ENCODE measurements around the gene BCO2.
"Not testable (repeated sequence)": the region's sequence is repeated elsewhere in the genome, so short reads cannot be mapped to it uniquely, and the experiment has no call there.

BCO2 gene

GRCh38 chr11:112167145-112167544 lies 8.2 kb upstream of the BCO2 start, which contains the start of gene TEX12:
Gene TEX12, plus strand, starts transcription at chr11:112167372. Its CDS starts 1,897 bp downstream, at chr11:112169269.
- no peak for DNase-seq (ENCODE audit: low spot score)

GRCh38 chr11:112172362-112172994 lies 2.8 kb upstream of the BCO2 start:
- DNase-seq (ENCODE audit: low spot score) = no peak

GRCh38 chr11:112173152-112173551 lies 2.2 kb upstream of the BCO2 start:
- no peak for DNase-seq (ENCODE audit: low spot score)

GRCh38 chr11:112175599-112175952 lies 264 bp downstream of the BCO2 start:
- DNase-seq (ENCODE audit: low spot score) = no peak

DNA sequence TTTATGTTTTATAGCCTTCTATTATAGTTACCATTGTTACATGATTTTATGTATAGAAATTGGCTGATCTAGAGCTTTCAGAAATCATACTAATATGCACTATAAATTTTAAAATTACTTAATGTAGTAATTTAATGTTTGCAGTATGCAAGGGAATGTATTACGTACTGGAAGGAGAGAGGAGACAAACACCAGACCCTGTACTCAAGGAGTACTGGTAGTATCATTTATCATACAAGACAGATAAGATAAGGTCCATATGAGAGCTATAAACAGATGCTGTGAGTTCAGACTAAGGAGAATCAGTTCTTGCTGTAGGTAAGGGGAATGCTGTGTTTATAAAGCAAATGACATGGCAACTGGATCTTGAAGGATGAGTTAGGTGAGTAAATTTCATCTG lies 765 bp downstream of the BCO2 start:
- DNase-seq (ENCODE audit: low spot score) = no peak

GRCh38 chr11:112177589-112177988 lies 2.3 kb downstream of the BCO2 start:
- no peak for DNase-seq (ENCODE audit: low spot score)

GRCh38 chr11:112178428-112178827 lies 3.1 kb downstream of the BCO2 start:
- DNase-seq (ENCODE audit: low spot score) = no peak

GRCh38 chr11:112178936-112179335 lies 3.6 kb downstream of the BCO2 start:
- no peak for DNase-seq (ENCODE audit: low spot score)

DNA sequence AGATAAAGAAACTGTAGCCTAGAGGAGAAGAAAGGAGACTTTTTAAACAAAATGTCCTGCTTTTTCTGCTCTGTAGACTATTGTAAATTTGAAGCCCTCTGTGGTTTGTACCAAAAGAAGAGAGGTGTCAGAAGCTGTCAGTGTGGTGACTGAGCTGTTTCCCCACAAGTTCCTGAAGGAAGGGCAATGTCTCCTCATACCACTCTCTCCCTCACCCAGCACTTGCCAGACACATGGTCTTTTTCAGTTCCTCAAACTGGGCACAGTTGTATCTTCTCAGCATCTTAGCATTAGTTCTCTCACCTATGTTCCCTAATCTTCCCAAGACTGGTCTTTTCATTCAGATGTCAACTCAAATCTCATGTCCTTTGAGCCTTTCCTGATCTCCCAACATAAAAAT lies 4.3 kb downstream of the BCO2 start:
- no peak for DNase-seq (ENCODE audit: low spot score)

- DNase-seq (ENCODE audit: low spot score) = no peak
Measured at GRCh38 chr11:112182867-112183266, 7.6 kb downstream of the BCO2 start.

- no peak for DNase-seq (ENCODE audit: low spot score)
Measured at GRCh38 chr11:112185883-112186282, 10.6 kb downstream of the BCO2 start.

DNA sequence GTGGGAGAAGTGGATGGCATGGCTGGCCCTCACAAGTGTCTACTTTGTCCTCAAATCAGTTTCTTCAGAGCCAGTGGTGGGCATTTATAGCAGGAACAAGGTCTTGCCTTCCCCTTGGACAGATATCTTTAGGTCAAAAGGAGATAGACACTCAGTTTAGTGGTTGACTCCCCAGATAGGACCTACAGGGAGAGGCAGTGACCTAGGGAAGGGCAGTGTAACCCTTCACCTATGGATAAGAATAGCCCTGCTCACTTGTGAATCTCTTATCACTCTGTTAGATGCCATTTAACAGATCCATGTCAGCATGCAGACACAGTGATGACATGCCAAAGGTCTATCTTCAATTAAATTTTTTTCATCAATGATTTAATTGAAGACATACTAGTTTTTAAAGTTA lies 11.0 kb downstream of the BCO2 start:
- no peak for DNase-seq (ENCODE audit: low spot score)

DNA sequence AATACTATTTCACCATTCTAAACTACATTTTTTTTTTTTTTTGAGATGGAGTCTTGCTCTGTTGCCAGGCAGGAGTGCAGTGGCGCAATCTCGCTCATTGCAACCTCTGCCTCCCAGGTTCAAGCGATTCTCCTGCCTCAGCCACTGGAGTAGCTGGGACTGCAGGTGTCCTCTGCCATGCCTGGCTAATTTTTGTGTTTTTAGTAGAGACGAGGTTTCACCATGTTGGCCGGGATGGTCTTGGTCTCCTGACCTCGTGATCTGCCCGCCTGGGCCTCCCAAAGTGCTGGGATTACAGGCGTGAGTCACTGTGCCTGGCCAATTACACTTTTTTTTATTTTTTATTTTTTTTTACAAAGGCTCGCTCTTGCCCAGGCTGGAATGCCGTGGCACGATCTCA lies 19.8 kb downstream of the BCO2 start:
- DNase-seq (ENCODE audit: low spot score) = not testable (repeated sequence)

- DNase-seq (ENCODE audit: low spot score) = no peak
Measured at GRCh38 chr11:112195951-112196351, 20.6 kb downstream of the BCO2 start.

DNA sequence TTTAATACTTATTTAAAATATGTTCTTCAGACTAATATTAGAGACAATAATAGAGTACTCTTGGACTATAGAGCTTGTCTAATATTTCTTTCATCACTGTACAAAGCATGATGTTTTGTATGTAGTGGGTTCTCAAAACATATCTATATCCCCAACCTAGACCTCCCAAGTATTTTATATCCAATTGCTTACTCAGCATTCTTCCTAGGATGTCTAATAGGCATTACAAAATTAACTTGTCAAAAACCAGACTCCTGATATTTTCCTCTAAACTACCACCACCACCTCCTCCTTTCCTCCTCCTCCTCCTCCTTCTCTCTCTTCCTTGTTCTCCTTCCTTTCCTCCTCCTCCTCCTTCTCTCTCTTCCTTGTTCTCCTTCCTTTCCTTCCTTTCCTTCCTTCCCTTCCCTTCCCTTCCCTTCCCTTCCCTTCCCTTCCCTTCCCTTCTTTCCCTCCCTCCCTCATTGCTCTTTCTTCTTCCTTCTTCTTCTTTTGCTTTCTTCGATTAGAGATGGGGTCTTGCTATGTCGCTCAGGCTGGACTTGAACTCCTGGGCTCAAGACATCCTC lies 21.3 kb downstream of the BCO2 start:
- no peak for DNase-seq (ENCODE audit: low spot score)

DNA sequence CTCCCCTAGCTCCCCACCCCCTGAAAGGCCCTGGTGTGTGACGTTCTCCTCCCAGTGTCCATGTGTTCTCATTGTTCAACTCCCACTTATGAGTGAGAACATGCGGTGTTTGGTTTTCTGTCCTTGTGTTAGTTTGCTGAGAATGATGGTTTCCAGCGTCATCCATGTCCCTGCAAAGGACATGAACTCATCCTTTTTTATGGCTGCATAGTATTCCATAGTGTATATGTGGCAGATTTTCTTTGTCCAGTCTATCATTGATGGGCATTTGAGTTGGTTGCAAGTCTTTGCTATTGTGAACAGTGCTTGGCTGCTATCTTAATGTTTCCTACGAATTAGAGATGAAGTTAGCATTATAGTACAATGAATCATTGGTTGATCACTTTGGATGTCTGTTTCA lies 23.8 kb downstream of the BCO2 start:
- DNase-seq (ENCODE audit: low spot score) = not testable (repeated sequence)

- DNase-seq (ENCODE audit: low spot score) = no peak
Measured at GRCh38 chr11:112200252-112200651, 24.9 kb downstream of the BCO2 start.

DNA sequence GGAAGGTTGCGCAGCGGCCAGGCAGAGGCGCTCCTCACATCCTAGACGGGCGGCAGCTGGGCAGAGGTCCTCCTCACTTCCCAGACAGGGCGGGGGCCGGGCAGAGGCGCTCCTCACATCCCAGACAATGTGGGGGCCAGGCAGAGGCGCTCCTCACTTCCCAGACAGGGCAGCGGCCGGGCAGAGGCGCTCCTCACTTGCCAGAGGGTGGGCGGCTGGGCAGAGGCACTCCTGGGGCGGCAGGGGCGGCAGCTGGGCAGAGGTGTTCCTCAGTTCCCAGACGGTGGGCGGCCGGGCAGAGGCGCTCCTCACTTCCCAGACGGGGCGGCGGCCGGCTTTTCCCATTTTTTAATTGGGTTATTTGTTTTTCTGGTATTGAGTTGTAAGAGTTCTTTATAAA lies 30.8 kb downstream of the BCO2 start:
- no peak for DNase-seq (ENCODE audit: low spot score)

DNA sequence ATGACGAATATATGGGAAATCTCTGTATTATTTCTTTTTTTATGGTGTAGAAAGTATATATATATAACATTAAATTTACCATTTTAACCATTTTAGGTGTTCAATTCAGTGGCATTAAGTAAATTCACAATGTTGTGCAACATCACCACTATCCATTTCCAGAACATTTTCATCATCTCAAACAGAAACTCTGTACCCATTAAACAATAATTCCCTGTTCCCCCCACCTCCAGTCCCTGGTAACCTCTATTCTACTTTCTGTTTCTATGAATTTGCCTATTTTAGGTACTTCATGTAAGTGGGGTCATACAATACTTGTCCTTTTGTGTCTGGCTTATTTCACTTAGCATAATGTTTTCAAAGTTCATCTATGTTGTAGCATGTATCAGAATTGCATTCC lies 35.6 kb downstream of the BCO2 start:
- DNase-seq (ENCODE audit: low spot score) = no peak

- DNase-seq (ENCODE audit: low spot score) = no peak
Measured at GRCh38 chr11:112211536-112211935, 36.2 kb downstream of the BCO2 start.

DNA sequence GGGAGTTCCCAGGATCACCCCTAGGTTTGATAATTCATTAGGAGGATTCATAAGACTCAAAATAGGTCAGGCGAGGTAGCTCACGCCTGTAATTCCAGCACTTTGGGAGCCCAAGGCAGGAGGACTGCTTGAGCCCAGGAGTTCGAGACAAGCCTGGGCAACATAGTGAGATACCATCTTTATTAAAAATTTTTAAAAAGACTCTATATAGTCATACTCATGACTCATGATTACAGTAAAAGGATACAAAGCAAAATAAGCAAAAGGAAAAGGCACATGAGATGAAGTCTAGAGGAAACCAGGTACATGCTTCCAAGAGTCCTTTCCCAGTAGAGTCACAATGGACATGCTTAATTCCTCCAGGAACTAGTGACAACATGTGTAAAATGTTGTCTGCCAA lies 37.0 kb downstream of the BCO2 start:
- DNase-seq (ENCODE audit: low spot score) = no peak

GRCh38 chr11:112212710-112213109 lies 37.4 kb downstream of the BCO2 start:
- no peak for DNase-seq (ENCODE audit: low spot score)

- DNase-seq (ENCODE audit: low spot score) = no peak
Measured at GRCh38 chr11:112213753-112214152, 38.4 kb downstream of the BCO2 start.

GRCh38 chr11:112215621-112216020 lies 40.3 kb downstream of the BCO2 start:
- DNase-seq (ENCODE audit: low spot score) = no peak

Measured in HuH-7.5 (cell line).